Measurements from ENCODE around the gene STAT5B. TPM values are rescaled to one million over a fixed set of nuclear protein-coding genes. Genes with fewer than 3 reads are reported as not detected.
"Not testable (repeated sequence)": the region's sequence is repeated elsewhere in the genome, so short reads cannot be mapped to it uniquely, and the experiment has no call there.

STAT5B gene
- total and polyA plus RNA-seq, 2 donors (not counting 1 experiment from before 2014, with no cell fraction given), result 24.4 to 29.6 TPM

DNA sequence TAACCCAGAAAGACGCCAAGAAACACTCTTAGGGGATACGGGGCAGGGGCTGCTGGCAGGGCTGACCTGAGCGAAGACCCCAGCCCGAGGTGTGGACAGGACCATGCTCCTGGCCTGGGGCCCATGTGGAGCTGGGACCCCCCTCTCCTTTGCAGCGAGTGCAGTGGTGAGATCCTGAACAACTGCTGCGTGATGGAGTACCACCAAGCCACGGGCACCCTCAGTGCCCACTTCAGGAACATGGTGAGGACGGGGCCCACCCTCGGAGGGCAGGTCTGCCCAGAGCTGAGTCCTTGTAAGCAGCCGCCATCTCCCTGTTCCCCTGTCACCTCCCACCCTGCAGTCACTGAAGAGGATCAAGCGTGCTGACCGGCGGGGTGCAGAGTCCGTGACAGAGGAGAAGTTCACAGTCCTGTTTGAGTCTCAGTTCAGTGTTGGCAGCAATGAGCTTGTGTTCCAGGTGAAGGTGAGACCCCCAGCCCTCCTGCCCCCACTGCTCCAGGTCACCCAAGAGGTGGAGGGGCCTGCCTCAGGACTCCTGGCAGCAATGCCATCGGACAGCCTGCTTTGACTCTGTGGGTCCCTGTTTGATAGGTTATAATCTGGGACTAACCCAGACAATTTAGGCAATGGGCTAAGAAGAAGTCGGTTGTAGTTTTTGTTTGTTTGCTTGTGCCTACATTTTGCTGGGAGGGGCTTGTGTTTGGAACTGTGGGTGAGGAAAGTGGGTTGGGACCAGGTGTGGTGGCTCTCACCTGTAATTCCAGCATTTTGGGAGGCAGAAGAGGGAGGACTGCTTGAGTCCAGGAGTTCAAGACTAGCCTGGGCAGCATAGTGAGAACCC, 28.2 kb upstream of the STAT5B start:
- Histone ChIP-seq H3K4me3 (replicated peaks in 1 of 4; ENCODE audit: control extremely low read depth in 1 of 4, insufficient read depth in 1 of 4, low read depth in 3 of 4, low read length in 4 of 4) (no peak overlapping the region), H2AFZ (ENCODE audit: low read length) (no peak overlapping the region), H3K79me2 (ENCODE audit: control insufficient read depth, insufficient read depth, low read length) (no peaks in the 10 kb centered on the region), H3K9me3 (ENCODE audit: control insufficient read depth, insufficient read depth, low read depth, low read length) (no peaks in the 10 kb centered on the region), H3K27ac (ENCODE audit: insufficient read depth, low read length) (no peak overlapping the region), H3K27me3 (ENCODE audit: control insufficient read depth, insufficient read depth, low read length) (no peaks in the 10 kb centered on the region), H3K4me1 (ENCODE audit: control insufficient read depth, extremely low read depth, insufficient read depth, low read length) (no peaks in the 10 kb centered on the region), H3K4me2 (ENCODE audit: extremely low read depth, insufficient read depth, low read length) (no peak overlapping the region), H3K36me3 (ENCODE audit: control insufficient read depth, insufficient read depth, low read length) (no peaks in the 10 kb centered on the region), H3K9ac (ENCODE audit: insufficient read depth, low read length) (no peak overlapping the region), H4K20me1 (ENCODE audit: control insufficient read depth, extremely low read depth, insufficient read depth, low read length) (no peaks in the 10 kb centered on the region)
- TF ChIP-seq EZH2 (IDR thresholded peaks at IDR 0.05; ENCODE audit: low read length, missing control alignments), result no peak
- TF ChIP-seq, protein P1, sequence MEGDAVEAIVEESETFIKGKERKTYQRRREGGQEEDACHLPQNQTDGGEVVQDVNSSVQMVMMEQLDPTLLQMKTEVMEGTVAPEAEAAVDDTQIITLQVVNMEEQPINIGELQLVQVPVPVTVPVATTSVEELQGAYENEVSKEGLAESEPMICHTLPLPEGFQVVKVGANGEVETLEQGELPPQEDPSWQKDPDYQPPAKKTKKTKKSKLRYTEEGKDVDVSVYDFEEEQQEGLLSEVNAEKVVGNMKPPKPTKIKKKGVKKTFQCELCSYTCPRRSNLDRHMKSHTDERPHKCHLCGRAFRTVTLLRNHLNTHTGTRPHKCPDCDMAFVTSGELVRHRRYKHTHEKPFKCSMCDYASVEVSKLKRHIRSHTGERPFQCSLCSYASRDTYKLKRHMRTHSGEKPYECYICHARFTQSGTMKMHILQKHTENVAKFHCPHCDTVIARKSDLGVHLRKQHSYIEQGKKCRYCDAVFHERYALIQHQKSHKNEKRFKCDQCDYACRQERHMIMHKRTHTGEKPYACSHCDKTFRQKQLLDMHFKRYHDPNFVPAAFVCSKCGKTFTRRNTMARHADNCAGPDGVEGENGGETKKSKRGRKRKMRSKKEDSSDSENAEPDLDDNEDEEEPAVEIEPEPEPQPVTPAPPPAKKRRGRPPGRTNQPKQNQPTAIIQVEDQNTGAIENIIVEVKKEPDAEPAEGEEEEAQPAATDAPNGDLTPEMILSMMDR (conservative IDR thresholded peaks at IDR 0.05 in 1 of 2, IDR thresholded peaks at IDR 0.05 in 1 of 2; ENCODE audit: low read depth in 1 of 2, low read length in 2 of 2), result no peak
- DNase-seq (ENCODE audit: low read depth in 2 of 2), result no peak

DNA sequence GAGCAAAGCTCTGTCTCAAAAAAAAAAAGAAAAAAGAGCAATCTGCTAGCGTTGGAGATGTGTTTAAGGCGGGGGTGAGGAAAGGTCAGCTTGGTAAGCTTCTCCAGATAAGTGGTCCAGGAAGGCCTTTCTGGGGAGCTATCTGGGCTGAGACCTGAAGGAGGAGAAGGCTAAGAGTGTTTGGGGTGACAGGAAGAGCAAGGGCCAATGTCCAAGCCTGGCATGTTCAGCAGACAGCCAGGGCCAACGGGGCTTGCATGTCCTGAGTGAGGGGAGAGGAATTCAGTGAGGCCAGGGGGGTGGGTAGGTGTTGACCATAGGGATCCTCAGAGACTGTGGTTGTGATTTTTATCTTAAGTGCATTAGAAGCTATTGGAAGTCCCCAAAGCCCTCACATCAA, 27.5 kb upstream of the STAT5B start:
- Histone ChIP-seq H3K4me2 (ENCODE audit: extremely low read depth, insufficient read depth, low read length) (no peak overlapping the region), H3K27me3 (ENCODE audit: control insufficient read depth, insufficient read depth, low read length) (no peaks in the 10 kb centered on the region), H2AFZ (ENCODE audit: low read length) (no peak overlapping the region), H3K79me2 (ENCODE audit: control insufficient read depth, insufficient read depth, low read length) (no peaks in the 10 kb centered on the region), H3K27ac (ENCODE audit: insufficient read depth, low read length) (no peak overlapping the region), H4K20me1 (ENCODE audit: control insufficient read depth, extremely low read depth, insufficient read depth, low read length) (no peaks in the 10 kb centered on the region), H3K4me3 (replicated peaks in 1 of 4; ENCODE audit: control extremely low read depth in 1 of 4, insufficient read depth in 1 of 4, low read depth in 3 of 4, low read length in 4 of 4) (no peak overlapping the region), H3K9me3 (ENCODE audit: control insufficient read depth, insufficient read depth, low read depth, low read length) (no peaks in the 10 kb centered on the region), H3K4me1 (ENCODE audit: control insufficient read depth, extremely low read depth, insufficient read depth, low read length) (no peaks in the 10 kb centered on the region), H3K36me3 (ENCODE audit: control insufficient read depth, insufficient read depth, low read length) (no peaks in the 10 kb centered on the region), H3K9ac (ENCODE audit: insufficient read depth, low read length) (no peak overlapping the region)
- TF ChIP-seq EZH2 (IDR thresholded peaks at IDR 0.05; ENCODE audit: low read length, missing control alignments), result no peak
- TF ChIP-seq, protein P1 (conservative IDR thresholded peaks at IDR 0.05 in 1 of 2, IDR thresholded peaks at IDR 0.05 in 1 of 2; ENCODE audit: low read depth in 1 of 2, low read length in 2 of 2), result no peak
- DNase-seq (ENCODE audit: low read depth in 2 of 2), result no peak

DNA sequence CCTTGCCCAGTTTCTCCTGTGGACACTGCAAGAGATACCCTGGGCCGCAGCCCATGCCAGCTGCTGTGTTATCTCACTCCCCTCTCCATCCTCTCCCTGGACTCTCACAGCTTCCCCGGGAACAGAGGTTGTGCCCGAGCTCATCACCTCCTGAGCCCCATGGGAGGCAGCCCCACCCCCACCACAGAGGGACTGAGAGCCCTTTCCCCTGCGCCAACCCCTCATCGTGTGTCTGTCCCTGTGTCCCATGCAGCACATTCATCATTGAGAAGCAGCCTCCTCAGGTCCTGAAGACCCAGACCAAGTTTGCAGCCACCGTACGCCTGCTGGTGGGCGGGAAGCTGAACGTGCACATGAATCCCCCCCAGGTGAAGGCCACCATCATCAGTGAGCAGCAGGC, 24.8 kb upstream of the STAT5B start:
- DNase-seq (ENCODE audit: low read depth in 2 of 2), result no peak
- H4K20me1 ChIP-seq (ENCODE audit: control insufficient read depth, extremely low read depth, insufficient read depth, low read length), result no peaks in the 10 kb centered on the region
- TF ChIP-seq EZH2 (IDR thresholded peaks at IDR 0.05; ENCODE audit: low read length, missing control alignments), result no peak
- TF ChIP-seq, protein P1 (conservative IDR thresholded peaks at IDR 0.05 in 1 of 2, IDR thresholded peaks at IDR 0.05 in 1 of 2; ENCODE audit: low read depth in 1 of 2, low read length in 2 of 2), result no peak
- no peaks in the 10 kb centered on the region for H3K4me1 ChIP-seq (ENCODE audit: control insufficient read depth, extremely low read depth, insufficient read depth, low read length)
- no peak overlapping the region for H3K9ac ChIP-seq (ENCODE audit: insufficient read depth, low read length)
- no peaks in the 10 kb centered on the region for H3K27me3 ChIP-seq (ENCODE audit: control insufficient read depth, insufficient read depth, low read length)
- H3K36me3 ChIP-seq (ENCODE audit: control insufficient read depth, insufficient read depth, low read length), result no peaks in the 10 kb centered on the region
- H3K27ac ChIP-seq (ENCODE audit: insufficient read depth, low read length), result no peak overlapping the region
- no peak overlapping the region for H2AFZ ChIP-seq (ENCODE audit: low read length)
- no peak overlapping the region for H3K4me3 ChIP-seq (replicated peaks in 1 of 4; ENCODE audit: control extremely low read depth in 1 of 4, insufficient read depth in 1 of 4, low read depth in 3 of 4, low read length in 4 of 4)
- no peak overlapping the region for H3K4me2 ChIP-seq (ENCODE audit: extremely low read depth, insufficient read depth, low read length)
- no peaks in the 10 kb centered on the region for H3K79me2 ChIP-seq (ENCODE audit: control insufficient read depth, insufficient read depth, low read length)
- no peaks in the 10 kb centered on the region for H3K9me3 ChIP-seq (ENCODE audit: control insufficient read depth, insufficient read depth, low read depth, low read length)

DNA sequence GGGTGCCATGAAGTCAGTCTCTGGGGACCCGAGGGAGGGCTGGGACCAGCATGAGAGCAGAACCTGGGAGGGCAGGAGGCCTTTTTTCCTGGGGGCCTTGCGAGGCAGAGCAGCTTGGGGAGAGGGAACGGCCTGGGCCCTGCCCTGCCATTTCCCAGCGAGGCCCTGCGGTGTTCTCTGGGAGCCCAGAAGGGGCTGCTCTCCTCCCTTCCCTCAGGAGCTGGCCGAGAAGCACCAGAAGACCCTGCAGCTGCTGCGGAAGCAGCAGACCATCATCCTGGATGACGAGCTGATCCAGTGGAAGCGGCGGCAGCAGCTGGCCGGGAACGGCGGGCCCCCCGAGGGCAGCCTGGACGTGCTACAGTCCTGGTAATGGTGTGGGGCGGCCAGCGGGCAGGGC, 23.7 kb upstream of the STAT5B start:
- H3K9me3 ChIP-seq (ENCODE audit: control insufficient read depth, insufficient read depth, low read depth, low read length); H3K4me3 ChIP-seq (replicated peaks in 1 of 4; ENCODE audit: control extremely low read depth in 1 of 4, insufficient read depth in 1 of 4, low read depth in 3 of 4, low read length in 4 of 4); H3K79me2 ChIP-seq (ENCODE audit: control insufficient read depth, insufficient read depth, low read length); H3K27me3 ChIP-seq (ENCODE audit: control insufficient read depth, insufficient read depth, low read length); H3K27ac ChIP-seq (ENCODE audit: insufficient read depth, low read length); H3K9ac ChIP-seq (ENCODE audit: insufficient read depth, low read length); H2AFZ ChIP-seq (ENCODE audit: low read length); H3K36me3 ChIP-seq (ENCODE audit: control insufficient read depth, insufficient read depth, low read length); H3K4me2 ChIP-seq (ENCODE audit: extremely low read depth, insufficient read depth, low read length); DNase-seq (ENCODE audit: low read depth in 2 of 2); H3K4me1 ChIP-seq (ENCODE audit: control insufficient read depth, extremely low read depth, insufficient read depth, low read length); H4K20me1 ChIP-seq (ENCODE audit: control insufficient read depth, extremely low read depth, insufficient read depth, low read length): not testable (repeated sequence)

All from fibroblast of lung (primary cell).